OCI-LY1 (cell line): ENCODE data around the gene TCF19.

Source experiments
- EZH2 ChIP-seq: fragments of 200-600 bp; sonication (generic), shearing (Covaris generic); IDR thresholded peaks from 2 replicates; pipeline ENCODE4 v1.8.0; 2017; ENCODE audit warnings: borderline replicate concordance, mixed run types, mild to moderate bottlenecking, antibody characterized with exemption, low read length, moderate library complexity, mixed read lengths
- TF ChIP-seq, protein P1 (sequence below): fragments of 200-600 bp; sonication (generic), shearing (Covaris generic); IDR thresholded peaks from 2 replicates; pipeline ENCODE4 v1.5.1; 2017; ENCODE audit warnings: mild to moderate bottlenecking, antibody characterized with exemption, low read length, moderate library complexity, mixed read lengths

DNA sequence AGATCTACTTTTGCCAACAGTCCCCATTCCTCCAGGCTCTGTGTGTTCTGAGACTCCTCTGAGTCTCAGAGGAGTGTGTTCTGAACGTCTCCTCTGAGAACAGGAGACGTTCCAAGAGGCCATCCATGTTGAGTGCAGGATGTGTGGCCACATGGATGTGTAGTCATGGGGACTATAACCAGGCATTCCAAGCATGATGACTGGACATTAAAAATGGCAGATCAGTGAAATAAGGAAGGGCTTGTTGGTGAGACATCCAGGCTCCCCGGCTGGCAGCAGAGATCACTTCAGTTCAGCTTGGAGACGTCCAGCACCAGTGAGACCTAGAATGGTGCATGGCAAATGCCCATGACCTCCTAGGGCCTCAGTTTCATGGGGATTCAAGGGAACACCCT is 46.4 kb downstream of the TCF19 start:
- TF ChIP-seq, protein P1, sequence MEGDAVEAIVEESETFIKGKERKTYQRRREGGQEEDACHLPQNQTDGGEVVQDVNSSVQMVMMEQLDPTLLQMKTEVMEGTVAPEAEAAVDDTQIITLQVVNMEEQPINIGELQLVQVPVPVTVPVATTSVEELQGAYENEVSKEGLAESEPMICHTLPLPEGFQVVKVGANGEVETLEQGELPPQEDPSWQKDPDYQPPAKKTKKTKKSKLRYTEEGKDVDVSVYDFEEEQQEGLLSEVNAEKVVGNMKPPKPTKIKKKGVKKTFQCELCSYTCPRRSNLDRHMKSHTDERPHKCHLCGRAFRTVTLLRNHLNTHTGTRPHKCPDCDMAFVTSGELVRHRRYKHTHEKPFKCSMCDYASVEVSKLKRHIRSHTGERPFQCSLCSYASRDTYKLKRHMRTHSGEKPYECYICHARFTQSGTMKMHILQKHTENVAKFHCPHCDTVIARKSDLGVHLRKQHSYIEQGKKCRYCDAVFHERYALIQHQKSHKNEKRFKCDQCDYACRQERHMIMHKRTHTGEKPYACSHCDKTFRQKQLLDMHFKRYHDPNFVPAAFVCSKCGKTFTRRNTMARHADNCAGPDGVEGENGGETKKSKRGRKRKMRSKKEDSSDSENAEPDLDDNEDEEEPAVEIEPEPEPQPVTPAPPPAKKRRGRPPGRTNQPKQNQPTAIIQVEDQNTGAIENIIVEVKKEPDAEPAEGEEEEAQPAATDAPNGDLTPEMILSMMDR, result no peak
- TF ChIP-seq EZH2, result no peak
